ENCODE data around the gene PSMB7.

PSMB7 gene

DNA sequence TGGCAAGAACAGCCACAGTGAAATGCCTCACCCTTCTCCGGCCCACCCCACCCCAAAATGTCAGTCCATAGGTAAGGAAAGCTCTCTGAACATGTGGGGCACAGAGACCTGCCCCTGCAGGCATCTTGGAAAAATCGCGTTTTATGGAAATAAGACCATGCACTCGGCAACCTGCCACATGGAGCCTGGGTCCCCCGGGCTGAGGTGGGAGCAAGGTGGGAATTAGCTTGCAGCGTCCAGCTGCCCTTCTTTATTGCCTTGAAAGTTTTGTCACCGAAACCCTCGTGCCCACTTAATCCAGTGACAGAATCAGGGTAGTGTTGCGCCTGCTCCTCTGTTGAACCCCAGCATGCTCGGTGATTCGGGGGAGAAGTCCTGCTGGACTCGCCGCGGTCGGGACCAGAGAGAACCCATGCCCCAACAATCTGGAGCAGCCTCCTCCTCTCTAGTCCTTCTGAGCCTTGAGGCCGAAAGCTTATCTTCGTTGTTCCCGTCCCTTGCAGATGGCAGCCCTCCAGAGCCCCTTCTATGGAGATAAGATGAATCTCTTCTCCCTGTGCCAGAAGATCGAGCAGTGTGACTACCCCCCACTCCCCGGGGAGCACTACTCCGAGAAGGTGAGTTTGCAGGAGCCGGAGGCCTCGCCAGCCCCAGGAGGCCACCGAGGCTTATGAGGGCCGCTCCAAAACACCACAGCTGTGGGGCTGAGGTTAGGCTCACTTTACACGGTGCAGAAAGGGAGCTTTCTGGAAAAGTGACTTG lies 67.9 kb downstream of the PSMB7 start:
- TF ChIP-seq ZFX (IDR thresholded peaks at IDR 0.05; ENCODE audit: borderline replicate concordance): no peak
- TF ChIP-seq, protein P1, sequence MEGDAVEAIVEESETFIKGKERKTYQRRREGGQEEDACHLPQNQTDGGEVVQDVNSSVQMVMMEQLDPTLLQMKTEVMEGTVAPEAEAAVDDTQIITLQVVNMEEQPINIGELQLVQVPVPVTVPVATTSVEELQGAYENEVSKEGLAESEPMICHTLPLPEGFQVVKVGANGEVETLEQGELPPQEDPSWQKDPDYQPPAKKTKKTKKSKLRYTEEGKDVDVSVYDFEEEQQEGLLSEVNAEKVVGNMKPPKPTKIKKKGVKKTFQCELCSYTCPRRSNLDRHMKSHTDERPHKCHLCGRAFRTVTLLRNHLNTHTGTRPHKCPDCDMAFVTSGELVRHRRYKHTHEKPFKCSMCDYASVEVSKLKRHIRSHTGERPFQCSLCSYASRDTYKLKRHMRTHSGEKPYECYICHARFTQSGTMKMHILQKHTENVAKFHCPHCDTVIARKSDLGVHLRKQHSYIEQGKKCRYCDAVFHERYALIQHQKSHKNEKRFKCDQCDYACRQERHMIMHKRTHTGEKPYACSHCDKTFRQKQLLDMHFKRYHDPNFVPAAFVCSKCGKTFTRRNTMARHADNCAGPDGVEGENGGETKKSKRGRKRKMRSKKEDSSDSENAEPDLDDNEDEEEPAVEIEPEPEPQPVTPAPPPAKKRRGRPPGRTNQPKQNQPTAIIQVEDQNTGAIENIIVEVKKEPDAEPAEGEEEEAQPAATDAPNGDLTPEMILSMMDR (IDR thresholded peaks at IDR 0.05): no peak
- no peak overlapping the region for H3K27ac ChIP-seq

DNA sequence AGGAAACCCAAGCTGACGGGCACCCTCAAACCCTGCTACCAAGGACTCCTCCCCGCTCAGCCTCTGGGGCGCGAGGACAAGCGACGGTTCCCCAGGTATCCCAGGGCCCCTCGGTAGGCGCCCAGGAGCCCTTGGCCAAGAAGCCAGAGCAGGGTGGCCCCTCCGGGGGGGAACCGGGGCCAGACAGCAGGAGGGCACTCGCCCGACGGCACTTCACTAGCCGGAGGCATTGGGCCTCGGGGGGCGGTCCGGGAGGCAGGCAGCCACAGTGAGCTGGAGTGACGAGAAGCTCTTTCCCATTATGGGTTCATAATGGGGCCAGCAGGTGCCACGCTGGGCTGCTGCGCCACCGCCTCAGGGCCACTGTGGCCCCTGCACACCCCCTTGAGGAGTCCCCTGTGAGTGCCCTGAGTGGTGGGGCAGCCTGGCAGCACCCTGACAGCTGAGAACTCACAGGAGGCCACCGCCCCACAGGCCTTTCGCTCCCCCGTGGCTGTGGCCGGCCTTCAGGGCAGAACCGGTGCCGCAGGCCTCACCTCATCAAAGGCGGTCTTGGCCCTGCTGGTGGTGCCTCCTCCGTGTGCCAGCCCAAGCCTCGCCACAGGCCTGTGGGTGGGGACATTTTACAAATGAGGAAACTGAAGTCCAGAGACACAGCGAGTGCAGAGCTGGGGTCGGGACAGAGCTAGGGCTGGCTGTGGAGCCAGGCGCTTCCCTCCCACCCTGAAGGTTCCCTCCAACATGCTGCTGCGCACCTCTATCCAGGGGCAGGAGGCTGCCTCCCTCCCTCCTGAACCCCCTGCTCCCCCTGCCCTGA lies 68.7 kb downstream of the PSMB7 start:
- TF ChIP-seq, protein P1 (IDR thresholded peaks at IDR 0.05): no peak
- TF ChIP-seq ZFX (IDR thresholded peaks at IDR 0.05; ENCODE audit: borderline replicate concordance): no peak
- no peak overlapping the region for H3K27ac ChIP-seq

DNA sequence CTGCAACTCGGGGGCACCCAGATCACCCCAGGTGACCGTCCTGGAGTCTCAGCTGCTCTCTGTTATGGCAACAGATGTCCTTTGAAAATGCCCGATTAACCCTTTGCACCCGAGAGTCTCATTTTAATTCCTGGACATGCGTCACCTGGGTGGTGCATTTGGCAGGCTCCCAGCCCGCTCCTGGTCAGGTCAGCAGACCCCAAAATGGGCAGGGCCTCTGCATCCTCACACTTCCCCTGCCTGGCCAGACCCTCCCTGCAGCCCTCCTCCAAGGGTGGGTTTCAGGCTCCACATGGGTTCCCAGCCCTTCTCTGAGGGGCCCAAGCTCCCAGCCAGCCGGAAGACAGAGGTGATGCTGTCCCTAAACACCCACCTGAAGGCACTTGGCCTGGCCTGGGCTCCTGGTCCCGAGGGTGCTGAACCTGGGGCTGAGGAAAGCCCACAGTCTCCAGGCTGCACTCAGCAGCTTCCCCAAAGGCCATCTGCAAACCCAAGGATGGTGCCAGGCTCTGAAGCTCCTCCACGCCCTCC lies 69.4 kb downstream of the PSMB7 start:
- TF ChIP-seq, protein P1 (IDR thresholded peaks at IDR 0.05): no peak
- TF ChIP-seq ZFX (IDR thresholded peaks at IDR 0.05; ENCODE audit: borderline replicate concordance): no peak

DNA sequence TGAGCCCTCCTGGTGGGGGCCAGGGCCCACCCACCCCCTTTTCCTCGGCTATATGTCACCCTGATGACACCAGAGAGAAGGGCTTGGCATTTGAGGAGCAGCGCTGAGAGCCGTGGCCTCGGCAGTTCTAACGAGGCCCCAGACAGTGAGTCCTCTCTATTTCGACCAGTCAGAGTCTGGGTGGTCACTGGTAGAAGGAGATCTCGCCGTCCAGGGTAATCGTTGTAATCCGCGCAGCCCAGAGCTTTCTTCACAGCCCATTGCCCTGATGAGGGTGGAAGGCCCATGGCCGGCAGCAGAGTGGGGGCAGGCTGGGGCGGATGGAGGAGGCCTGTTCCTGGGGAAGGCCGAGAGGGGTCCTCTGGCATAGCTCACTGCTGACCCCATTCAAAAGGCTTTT lies 70.2 kb downstream of the PSMB7 start:
- H3K27ac ChIP-seq: no peak overlapping the region
- TF ChIP-seq, protein P1 (IDR thresholded peaks at IDR 0.05): no peak
- no peak for TF ChIP-seq ZFX (IDR thresholded peaks at IDR 0.05; ENCODE audit: borderline replicate concordance)

More for the DNA sequence above, 69.4 kb downstream of the PSMB7 start:
- H3K27ac ChIP-seq: no peak overlapping the region

DNA sequence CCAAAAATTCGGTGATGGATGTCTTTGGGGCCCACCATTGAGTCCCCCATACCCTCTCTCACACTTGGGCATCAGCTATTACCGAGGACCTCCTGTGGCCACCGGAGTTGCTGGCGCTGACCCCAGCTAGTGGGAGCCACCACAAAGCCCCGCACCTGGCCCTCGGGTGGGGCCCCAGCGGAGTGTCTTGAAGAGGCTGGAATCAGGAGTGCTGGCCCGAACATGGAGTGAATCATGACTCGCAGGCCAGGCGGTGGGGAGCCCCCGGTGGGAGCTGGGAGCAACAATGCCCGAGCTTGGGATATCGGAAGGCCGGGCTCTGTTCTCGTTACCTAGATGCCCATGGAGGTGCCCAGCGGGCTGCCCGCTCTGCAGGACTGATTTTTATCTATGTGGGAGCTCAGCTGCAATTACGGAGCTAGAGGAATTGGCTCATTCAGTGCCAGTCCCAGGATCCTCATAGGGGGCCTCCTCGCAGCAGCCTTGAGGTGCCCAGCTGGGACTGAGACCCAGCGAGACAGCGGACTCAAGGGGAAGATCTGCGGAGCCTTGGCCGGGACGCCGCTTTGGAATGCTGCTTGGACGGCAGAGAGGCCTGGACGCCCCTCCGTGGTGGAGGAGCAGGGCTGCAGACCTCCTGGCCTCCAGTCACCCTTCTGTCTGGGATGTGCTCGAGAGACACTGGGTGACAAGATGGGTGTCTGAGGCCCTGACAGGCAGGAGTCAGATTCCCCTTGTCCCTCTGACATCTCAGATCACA lies 70.8 kb downstream of the PSMB7 start:
- no peak overlapping the region for H3K27ac ChIP-seq
- TF ChIP-seq, protein P1 (IDR thresholded peaks at IDR 0.05): no peak
- TF ChIP-seq ZFX (IDR thresholded peaks at IDR 0.05; ENCODE audit: borderline replicate concordance): no peak

DNA sequence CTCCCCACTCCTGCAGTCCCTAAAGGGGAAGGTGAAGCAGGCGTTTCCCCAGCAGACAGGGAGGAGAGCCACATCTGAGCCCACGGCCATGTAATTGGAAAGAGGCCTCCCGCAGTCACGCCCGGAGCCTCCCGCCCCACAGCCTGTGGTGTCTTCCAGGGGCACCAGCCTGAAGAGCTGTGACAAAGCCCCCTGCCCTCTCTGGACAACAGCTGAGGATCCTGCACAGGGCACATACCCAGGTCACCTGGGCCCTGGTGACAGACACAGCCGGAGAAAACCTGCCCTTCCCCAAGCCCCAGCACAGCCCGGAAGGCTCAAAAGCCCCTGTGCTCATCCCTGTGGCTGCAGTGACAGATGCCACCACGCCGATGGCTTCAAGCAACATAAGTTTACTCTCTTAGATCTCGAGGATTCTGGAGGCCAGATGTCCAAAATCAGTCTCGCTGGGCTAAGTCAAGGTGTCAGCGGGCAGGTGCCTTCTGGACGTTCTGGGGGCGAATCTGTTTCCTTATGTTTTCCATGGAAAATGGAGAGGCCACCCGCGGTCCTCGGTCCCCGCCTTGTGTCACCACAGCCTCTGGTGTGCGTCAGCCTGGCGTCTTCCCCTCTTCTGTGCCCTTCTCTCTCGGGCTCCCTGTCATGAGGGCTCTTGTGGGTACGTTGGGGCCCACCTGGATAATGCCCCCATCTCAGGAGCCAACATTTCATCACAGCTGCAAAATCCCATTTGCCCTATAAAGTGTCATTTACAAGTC lies 71.5 kb downstream of the PSMB7 start:
- no peak for TF ChIP-seq ZFX (IDR thresholded peaks at IDR 0.05; ENCODE audit: borderline replicate concordance)
- TF ChIP-seq, protein P1 (IDR thresholded peaks at IDR 0.05): no peak
- no peak overlapping the region for H3K27ac ChIP-seq
